NCI-H1694 treated with DMSO at 0.1 percent for 48 hours (cell line): ENCODE results near the gene SLFNL1.

Source experiments
- DNase-seq: peaks from one replicate; lab custom pipeline; 2025; lab: John Stamatoyannopoulos, UW

The SLFNL1 gene

GRCh38 chr1:40986328-40986783, 35.2 kb downstream of the SLFNL1 start:
- DNase-seq = no peak

DNA sequence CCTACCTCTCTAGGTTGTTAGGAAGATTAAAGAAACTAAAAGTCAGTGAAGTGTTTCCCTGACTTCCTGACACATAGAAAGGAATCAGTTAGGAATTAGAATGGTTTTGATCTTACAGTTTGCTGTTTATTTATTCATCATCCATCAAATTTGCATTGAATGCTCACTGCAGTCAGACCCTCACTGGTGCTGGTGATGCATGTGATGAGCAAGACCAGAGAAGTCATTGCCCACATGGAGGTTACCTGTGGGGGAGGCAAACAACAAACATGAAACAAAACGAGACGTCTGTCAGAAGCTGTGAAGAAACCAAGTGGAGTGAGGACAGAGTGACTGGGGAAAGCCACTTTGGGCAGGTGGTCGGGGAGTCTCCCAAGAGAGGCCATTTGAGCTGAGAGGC, 35.6 kb downstream of the SLFNL1 start:
- no peak for DNase-seq

GRCh38 chr1:40985161-40985560, 36.4 kb downstream of the SLFNL1 start:
- DNase-seq = peak; percentile 92

DNA sequence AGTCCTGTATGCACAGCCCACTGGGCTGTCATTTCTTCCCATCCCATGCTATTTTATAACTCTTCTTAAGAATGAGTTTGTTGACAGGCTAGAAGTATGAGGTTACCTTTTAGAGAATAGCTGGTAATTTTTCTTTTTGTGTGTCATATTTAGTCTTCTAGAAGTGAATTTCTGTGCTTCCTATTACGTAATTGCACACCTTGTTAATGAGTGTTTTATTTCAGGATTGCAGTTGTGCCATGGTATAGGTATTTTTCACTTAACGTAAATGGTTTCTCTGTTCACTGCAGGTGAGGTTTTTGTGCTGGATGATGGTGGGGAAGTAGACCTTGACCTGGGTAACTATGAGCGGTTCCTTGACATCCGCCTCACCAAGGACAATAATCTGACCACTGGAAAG, 37.0 kb downstream of the SLFNL1 start:
- no peak for DNase-seq

DNA sequence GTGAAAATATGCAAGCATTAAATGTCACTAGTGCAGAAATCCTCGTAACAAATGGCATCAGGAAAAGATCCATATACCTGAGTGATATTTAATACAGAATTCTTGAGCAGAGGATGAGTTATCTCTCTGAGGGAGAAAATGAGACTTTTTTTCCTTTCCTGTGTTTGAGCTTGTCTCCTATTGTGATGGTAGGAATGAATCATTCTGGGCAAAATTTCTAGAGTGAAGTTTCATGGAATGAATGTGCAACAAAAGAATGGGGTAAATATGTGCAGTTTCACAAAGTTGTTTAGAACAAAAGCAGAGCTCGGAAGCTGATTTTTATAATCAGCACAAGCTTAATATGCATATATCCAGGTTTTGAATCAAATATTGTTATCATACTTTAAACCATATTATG, 37.5 kb downstream of the SLFNL1 start:
- DNase-seq = no peak

DNA sequence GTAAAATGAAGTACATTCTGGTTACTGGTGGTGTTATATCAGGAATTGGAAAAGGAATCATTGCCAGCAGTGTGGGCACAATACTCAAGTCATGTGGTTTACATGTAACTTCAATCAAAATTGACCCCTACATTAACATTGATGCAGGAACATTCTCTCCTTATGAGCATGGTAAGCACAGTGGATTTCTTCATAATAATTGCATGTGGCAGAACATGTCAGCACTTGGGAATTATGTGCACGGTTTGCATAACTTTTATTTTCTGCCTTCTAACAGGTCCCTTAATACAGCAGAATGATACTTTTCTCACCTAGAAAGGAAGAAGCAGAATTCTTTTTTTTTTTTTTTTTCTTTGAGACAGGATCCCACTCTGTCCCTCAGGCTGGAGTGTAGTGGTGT, 38.2 kb downstream of the SLFNL1 start:
- no peak for DNase-seq

GRCh38 chr1:40982721-40983120, 38.8 kb downstream of the SLFNL1 start:
- no peak for DNase-seq

DNA sequence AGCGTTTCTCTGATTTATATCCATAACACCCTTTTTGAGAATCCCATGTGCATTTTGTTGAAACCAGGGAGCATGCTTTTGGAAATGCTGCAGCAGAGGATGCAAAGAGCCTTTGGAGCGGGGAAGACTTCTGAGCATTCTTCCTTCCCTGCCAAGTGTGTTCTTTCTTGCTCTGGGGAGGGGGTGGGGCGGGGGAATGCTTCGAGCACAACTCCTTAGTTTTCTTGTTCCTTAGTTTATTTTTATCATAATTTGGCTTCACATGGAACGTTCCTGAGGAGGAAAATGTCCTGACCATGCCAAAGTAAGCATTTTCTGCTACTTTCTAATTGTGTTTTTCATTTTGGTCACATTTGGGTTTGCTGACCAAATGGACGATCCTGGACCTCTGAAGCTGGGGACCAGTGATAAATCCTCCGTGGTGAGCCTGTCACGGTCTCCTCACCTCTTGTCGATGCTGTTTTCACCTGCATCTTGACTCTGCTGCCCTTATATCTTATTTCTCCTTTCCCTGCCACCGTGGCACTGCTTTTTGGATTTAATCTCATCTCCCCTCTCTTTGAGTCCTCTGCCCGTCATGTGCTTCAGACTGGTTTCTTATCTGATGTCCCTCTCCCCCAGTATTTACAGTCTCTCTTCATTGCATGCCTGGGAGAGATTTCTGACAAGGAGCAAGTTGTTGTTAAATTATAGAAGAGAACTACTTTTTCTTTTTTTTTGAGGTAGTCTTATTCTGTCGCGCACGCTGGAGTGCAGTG, 39.7 kb downstream of the SLFNL1 start:
- no peak for DNase-seq

GRCh38 chr1:40980453-40981121, 40.9 kb downstream of the SLFNL1 start:
- DNase-seq = peak; percentile 26

- DNase-seq = no peak
Measured at GRCh38 chr1:40980068-40980452, 41.5 kb downstream of the SLFNL1 start.

DNA sequence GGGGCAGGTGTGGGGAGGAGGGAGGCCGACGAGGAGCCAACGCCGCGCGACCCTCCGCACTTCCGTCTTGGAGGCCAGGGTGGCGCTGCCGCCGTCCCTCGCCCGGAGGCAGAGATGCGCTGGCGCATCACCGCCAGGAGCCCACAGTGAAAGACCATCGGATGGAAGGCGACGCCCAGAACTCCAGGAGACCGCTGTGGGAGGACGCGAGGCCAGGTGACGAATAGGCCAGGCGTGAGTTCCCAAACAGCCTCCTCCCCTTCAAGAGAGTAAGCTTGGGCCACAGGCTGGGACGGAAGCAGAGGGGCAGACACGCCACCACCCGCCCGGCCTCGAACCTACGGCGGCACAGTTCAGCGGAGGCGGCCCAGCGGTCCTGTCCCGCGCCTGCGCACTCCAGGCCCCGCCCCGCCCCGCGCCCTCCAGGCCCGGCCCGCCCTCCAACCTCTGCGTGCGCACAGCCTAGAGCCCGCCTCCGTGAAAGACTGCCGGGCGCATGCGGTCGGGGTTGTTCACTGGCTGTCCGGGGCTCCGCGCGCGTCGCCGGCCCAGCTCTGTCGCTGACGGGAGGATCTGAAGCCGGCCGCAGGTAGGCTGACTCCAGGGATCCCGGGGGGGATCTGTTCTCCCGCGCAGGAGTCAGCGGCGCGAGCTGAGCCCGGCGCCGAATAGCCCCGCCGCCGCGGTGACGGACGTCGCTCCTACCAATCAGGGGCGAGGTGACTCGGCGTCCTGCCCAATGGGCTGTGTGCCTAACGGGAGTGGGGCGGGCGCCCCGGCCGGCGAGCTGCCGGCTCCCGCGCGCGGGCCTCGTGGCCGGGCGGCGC, 42.1 kb downstream of the SLFNL1 start, which contains the start of gene CTPS1:
TSS of gene CTPS1 (plus strand) at position 456 of the 827 bp plus-strand sequence. CDS start 3,595 bp downstream, outside the sequence.
- DNase-seq = peak; percentile 81

DNA sequence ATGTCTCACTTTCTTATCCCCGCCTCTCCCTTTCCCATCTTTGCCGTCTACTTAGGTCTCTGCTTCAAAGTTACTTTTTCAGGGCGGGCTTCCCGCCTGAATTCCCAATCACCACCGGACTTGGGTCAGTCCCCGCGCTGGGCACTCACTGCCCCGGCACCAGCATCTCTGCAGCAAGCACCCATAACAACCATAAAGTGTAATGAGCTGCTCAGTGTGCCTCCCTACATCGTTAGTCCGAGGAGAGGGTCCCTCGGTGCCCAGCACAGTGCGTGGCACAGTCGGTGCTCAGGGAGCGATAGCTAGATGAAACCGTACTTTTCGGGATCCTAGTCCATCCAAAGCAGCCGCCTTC, 42.7 kb downstream of the SLFNL1 start:
- DNase-seq = no peak

GRCh38 chr1:40977716-40978115, 43.8 kb downstream of the SLFNL1 start:
- no peak for DNase-seq

DNA sequence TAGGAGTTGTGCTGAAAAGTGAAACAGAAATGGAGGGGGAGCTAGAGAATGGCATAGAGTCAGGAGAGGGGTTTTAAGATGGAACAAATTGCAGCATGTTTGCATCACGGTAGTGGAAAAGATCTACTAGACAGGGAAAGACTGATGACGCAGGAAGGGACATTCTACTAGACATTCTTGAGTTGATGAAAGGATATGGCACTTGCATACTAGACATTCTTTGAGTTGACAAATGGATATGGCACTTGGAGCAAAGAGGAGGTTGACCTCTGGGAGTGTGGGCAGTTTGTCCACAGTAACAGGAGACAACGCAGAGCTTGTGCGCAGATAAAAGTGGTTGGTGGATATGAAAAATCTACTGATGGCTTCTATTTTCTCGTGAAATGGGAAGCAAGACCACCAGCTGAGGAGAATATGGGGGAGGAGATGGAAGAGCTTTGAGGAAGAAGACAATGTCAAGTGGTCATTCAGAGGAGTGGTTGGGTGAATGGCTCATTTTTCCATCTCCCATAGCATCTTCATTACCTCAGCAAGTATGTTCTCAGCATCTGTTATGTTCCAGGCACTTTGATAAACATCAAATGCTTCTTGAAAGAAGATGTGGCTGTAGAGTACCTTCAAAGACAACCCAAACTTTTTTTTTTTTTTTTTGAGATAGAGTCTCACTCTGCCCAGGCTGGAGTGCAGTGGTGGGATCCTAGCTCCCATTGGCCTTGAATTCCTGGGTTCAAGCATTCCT, 44.4 kb downstream of the SLFNL1 start:
- DNase-seq = no peak

- no peak for DNase-seq
Measured at GRCh38 chr1:40974945-40975344, 46.6 kb downstream of the SLFNL1 start.

DNA sequence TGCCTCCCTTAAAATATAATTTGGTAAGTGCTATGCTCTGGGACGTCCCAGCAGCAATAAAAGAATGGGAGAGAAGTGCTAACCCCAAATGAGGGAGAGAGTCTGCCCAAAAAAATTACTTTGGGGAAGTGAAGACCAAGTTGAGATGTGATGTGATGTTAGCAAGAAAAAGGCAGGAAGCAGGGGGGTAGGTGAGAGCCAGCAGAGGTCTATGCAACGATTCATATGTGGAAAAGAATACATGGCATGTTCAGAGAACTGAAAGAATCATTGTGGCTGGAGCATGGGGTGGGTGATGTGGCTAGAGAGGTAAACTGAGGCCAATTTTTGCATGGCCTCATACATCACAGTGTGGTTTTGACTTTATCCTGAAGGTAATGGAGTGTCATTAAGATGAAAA, 47.6 kb downstream of the SLFNL1 start:
- no peak for DNase-seq

DNA sequence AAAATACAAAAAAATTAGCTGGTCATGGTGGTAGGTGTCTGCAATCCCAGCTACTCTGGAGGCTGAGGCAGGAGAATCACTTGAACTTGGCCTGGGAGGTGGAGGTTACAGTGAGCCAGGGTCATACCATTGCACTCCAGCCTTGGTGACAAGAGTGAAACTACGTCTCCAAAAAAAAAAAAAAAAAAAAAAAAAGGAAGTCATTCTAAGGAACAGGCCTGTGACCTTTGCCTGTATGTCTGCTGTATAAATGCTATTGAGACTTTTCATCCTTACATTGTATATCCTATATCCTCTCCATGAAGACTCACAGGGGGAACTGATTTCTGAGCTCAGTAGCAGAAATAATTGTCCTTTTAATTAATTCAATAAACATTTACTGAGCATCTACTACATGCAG, 49.6 kb downstream of the SLFNL1 start:
- DNase-seq = no peak

- no peak for DNase-seq
Measured at GRCh38 chr1:40969445-40969844, 52.1 kb downstream of the SLFNL1 start.

GRCh38 chr1:40966417-40966816, 55.1 kb downstream of the SLFNL1 start:
- DNase-seq = no peak
